ENCODE data around the gene OR2F1.
"Not testable (repeated sequence)": the region's sequence is repeated elsewhere in the genome, so short reads cannot be mapped to it uniquely, and the experiment has no call there.

Gene OR2F1

DNA sequence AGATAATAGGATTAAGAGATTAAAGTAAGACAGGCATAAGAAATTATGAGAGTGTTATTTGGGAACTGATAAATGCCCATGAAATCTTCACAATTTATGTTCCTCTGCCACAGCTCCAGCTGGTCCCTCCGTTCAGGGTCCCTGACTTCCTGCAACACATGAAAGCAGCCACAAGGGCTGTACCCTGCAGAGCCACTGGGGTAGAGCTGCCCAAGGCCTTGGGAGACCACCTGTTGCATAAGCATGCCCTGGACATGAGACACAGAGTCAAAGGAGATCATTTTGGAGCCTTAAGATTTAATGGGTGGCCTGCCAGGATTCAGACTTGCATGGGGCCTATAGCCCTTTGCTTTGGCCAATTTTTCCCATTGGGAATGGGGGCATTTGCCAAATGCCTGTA, 56.2 kb downstream of the OR2F1 start:
- FAIRE-seq, result not testable (repeated sequence)

- no peak for FAIRE-seq
Observed at GRCh38 chr7:144011458-144012230, 57.0 kb downstream of the OR2F1 start.
